ENCODE results near the gene CDKAL1.

Gene CDKAL1

GRCh38 chr6:20841806-20842205, 307.5 kb downstream of the CDKAL1 start:
- DNase-seq (ENCODE audit: low read depth): no peak

GRCh38 chr6:20845592-20845991, 311.3 kb downstream of the CDKAL1 start:
- no peak for DNase-seq (ENCODE audit: low read depth)

GRCh38 chr6:20846602-20847028, 312.4 kb downstream of the CDKAL1 start:
- DNase-seq (ENCODE audit: low read depth): no peak

- no peak for DNase-seq (ENCODE audit: low read depth)
Observed at GRCh38 chr6:20847904-20848303, 313.6 kb downstream of the CDKAL1 start.

GRCh38 chr6:20850686-20851416, 316.6 kb downstream of the CDKAL1 start:
- DNase-seq (ENCODE audit: low read depth): no peak

- no peak for DNase-seq (ENCODE audit: low read depth)
Observed at GRCh38 chr6:20851795-20852194, 317.5 kb downstream of the CDKAL1 start.

- DNase-seq (ENCODE audit: low read depth): no peak
Observed at GRCh38 chr6:20853828-20854227, 319.6 kb downstream of the CDKAL1 start.

- DNase-seq (ENCODE audit: low read depth): no peak
Observed at GRCh38 chr6:20856681-20857288, 322.5 kb downstream of the CDKAL1 start.

GRCh38 chr6:20861481-20861880, 327.2 kb downstream of the CDKAL1 start:
- no peak for DNase-seq (ENCODE audit: low read depth)

GRCh38 chr6:20866036-20866435, 331.8 kb downstream of the CDKAL1 start:
- DNase-seq (ENCODE audit: low read depth): no peak

GRCh38 chr6:20866935-20867703, 332.9 kb downstream of the CDKAL1 start:
- no peak for DNase-seq (ENCODE audit: low read depth)

GRCh38 chr6:20868397-20869096, 334.3 kb downstream of the CDKAL1 start:
- no peak for DNase-seq (ENCODE audit: low read depth)

- DNase-seq (ENCODE audit: low read depth): no peak
Observed at GRCh38 chr6:20870021-20870420, 335.8 kb downstream of the CDKAL1 start.

GRCh38 chr6:20870493-20870892, 336.2 kb downstream of the CDKAL1 start:
- DNase-seq (ENCODE audit: low read depth): no peak

GRCh38 chr6:20873425-20874190, 339.4 kb downstream of the CDKAL1 start:
- no peak for DNase-seq (ENCODE audit: low read depth)

GRCh38 chr6:20875369-20875963, 341.2 kb downstream of the CDKAL1 start:
- DNase-seq (ENCODE audit: low read depth): no peak

- no peak for DNase-seq (ENCODE audit: low read depth)
Observed at GRCh38 chr6:20876036-20876435, 341.8 kb downstream of the CDKAL1 start.

GRCh38 chr6:20876561-20876960, 342.3 kb downstream of the CDKAL1 start:
- no peak for DNase-seq (ENCODE audit: low read depth)

- DNase-seq (ENCODE audit: low read depth): no peak
Observed at GRCh38 chr6:20877008-20877937, 343.0 kb downstream of the CDKAL1 start.

GRCh38 chr6:20879121-20879520, 344.9 kb downstream of the CDKAL1 start:
- no peak for DNase-seq (ENCODE audit: low read depth)

Data from stimulated activated CD8-positive, alpha-beta memory T cell treated with anti-CD3 and anti-CD28 coated beads, Interleukin-4, amount 100 ng/mL, for 24 hours (primary cell).